NCI-H345 (cell line): Measurements from ENCODE around the gene DSCAML1.
"Not testable (repeated sequence)": the region's sequence is repeated elsewhere in the genome, so short reads cannot be mapped to it uniquely, and the experiment has no call there.

Experiments
- DNase-seq: peaks from one replicate; lab custom pipeline; 2025; lab: John Stamatoyannopoulos, UW

Gene DSCAML1

DNA sequence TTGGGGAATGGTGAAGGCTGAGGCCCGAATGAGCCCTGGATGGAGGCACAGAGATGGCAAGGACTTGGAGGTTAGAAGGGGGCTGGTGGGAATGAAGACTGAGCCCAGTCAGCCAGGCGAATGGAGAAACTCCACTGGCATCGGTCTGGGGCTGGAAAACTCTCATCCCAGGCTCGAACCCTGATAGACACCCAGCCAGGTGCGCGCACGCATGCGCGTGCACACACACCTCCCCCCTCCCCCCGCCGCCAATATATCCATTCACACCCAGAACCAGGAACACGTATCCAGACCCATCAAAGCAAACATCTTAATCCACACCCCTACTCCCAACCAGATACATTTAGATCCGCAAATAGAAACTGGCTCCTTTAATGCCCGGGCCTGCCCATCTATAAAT, 330.1 kb downstream of the DSCAML1 start:
- DNase-seq, result no peak

DNA sequence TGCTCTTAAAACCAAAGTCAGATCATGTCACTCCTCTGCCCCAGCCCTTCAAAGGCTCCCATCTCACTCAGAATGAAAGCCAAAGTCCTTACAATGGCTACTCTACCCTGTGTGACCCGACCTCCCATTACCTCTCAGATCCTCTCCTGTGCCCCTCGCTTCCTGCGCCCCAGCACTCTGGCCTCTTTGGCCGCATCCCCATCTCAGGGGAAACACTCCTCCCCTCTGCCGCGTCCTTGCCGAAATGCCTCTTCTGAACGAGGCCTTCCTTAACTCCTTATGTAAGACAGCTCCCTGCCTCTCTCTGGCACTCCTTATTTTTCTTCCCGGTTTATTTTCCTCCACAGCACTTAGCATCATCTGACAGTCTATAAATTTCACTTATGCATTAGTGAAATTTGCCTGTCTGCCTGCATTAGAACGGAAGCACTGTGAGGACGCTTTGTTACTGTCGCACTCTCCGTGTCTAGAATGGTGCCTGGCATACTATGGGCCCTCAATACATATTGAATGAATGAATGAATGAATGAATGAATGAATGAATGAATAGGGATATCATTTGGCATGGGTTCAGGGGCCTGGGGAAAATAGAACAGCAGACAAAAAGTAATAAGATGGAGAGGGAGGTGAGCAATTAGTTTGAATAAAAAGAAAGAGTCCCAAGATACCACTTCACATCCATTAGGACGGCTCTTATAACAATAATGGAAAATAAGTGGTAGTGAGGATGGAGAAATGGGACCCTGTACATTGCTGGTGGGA, 331.6 kb downstream of the DSCAML1 start:
- DNase-seq, result no peak

DNA sequence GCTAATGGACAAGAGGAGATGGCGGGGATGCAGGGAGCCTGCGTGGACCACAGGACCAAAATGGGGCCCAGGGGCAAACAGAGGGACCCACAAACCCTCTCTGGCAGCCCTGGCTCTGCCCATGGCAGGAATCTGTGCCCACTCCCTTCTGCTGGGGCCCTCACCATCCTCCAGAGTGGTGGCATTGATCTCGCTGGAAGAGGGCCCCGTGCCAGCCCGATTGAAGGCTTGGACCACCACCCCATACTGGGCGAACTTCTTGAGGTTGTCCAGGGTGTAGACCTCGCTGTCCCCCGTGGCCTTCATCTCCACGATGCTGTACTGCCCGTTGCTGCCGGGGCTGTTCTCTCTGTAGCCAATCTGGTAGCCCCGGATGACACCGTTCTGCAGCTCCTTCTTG, 332.2 kb downstream of the DSCAML1 start:
- DNase-seq, result no peak

DNA sequence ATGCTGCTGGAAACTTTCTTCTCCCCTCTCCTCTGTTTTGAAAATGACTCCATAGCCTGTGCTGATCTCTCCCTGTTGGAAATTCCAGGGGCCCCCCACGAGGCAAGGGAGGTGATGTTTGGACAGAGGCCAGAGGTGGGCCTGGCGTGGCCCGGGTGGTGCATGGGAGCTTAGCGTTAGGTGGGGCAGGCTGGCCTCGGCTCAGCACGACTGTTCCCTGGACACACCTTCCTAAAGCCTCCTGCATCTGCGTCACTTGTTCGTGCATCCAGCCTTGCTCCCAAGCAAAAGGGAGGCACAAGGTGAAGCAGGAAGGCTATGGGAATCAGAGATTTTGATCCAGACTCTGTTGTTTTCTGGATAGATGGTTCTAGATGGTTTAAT, 334.2 kb downstream of the DSCAML1 start:
- no peak for DNase-seq

DNA sequence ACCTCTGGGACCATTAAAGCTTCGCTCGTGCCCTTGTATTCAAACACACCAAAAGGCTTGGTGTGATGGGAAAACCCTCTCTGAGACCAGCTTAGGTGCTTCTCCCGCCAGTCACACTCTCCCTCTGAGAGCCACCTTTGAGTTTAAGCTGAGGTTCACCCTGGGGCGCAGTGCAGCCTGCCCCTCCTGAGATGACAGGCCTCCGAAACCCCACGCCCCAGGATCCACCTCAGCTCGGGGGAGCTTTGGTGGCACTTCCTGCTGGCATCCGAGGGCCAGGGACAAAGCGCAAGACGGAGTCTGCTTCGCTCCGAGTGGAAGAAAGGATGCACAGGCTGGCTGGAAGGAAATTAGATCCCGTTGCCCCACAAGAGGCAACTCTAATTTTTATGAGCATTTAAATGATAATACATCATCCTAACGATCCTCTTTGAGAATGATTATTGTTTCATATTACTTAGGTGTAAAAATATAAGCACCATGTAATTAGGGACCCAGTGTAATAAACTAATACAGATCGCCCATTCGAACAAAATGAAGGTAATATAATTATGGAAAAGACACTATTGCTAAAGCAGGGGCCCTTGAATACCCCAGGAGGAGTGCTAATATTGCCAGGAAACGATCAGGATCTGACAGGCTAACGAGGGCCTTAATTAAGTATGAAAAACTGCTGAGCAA, 334.7 kb downstream of the DSCAML1 start:
- DNase-seq, result no peak

DNA sequence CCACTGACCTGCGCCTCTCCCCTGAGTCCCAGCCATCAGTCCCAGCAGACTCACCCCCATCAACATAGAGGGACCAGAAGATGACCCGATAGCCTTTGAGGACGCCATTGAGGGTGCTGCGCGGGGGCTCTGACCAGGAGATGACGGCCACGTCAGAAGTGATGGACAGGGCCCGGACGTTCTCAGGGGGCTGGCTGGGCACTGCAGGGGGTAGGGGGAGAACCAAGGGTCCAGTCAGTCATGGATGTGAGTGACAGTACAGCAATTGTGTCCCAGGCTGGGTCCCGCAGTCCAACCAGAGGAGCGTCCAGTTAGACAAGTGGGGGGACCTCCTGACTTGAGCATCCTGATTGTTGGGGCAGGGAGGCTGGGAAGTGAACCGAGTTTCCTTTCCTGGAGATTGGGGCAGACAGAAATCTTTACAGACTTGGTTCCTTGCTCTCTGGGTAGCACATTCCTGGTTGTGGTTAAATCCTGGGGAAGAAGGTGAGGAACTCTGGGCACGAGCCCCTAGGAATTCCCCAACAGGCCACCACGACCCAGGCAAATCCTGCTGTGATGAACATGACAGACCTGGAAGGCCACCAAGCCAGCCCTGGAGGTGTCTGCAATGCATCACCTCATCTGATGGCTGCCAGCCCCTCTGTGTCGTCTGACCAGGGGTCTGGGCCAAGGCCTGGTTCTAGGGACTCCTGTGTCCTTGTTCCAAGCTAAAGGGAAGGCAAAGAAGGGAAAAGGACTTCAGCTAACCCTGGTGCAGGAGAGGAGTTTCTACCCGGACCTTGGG, 335.4 kb downstream of the DSCAML1 start:
- no peak for DNase-seq

DNA sequence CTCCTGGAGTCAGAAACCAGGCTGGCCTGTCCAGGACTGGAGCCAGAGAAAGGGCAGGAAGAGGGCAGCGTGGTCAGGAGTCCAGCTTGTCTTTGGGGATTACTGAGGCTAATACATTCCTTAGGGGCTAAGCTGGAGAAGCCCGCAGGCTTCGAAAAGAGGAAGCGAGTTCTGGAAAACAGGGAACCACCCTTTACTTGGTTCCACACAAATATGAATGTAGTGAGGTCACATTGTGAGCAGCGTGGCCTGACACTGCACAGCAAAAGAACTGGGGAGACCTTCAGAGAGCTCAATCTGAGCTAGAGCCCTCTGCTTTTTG, 337.1 kb downstream of the DSCAML1 start:
- no peak for DNase-seq

DNA sequence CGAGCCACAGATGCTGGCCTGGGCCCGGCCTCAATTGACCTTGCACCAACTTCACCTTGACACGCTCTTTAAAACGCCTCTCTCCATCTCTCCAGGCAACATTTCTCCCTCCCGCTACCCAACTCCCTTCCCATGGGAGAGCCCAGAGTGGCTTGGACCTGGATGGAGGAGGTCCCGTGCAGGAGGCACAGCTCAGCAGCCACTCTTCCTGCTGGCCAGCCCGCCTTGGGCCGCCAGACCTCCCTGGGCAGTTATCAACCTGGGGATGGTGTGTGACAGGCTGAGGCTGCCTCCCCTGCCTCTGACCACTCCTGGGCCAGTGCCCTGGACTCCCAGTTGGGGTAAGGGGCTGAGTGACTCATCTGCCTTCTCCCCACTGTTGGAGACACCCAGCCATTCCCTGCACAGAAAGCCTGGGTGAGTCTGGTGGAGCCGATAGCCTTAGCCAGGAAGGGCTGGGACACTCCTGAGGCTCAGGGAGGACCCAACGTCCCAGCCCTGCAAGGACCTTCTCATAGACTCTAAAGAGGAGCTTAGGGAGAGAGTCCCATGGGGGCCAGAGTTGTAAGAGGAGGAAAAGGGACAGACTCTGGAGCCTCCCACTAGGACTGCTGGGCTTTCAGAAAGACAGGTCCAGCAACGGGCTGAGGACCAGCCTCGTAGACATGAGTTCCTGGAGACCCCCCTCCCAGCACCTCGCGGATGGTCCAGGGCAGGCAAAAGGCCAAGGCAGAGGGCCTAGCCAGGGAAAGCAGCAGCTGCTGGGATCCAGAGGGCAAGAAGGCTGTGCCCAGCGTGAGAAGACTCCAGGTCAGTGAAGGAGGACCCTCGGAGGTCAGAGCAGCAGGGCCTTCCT, 337.7 kb downstream of the DSCAML1 start:
- no peak for DNase-seq

DNA sequence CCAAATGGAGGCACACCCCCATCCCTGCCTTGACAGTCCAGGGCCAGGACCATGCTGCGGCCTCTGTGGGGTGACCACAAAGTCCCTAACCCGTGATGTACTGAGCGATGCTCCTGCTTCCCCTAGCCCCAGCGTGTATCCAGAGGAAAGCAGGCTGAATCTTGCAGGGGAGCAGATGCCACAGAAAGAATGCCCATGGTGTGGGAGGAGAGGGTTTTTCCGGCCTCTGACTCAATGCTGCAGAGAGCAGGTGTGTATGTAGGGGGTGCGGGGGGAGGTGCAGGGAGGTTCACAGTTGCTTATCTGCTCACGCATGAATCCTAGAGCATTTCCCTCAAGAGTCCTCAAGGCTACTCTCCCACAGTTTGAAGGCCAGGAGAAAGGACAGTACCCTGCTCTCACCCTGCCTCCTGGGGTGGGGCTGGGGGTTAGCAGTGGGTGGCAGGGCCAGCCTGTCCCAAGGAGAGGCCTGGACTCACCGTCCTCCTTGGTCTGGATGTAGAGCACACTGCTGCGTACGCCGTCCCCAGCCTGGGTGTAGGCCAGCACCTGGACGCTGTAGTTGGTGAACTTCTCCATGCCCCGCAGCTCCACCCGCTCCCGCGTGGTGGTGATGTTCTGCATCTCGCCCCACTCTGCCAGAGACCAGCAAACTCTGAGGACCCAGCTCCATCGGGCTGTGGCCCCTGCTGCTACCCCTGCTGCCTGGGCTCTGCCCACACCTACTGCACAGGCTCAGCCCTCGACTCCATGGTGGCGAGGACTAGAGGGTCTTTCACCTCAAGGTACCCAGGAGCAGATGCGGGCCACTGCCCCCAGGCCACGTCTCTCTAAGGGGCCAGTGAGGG, 338.5 kb downstream of the DSCAML1 start:
- peak; percentile 79 for DNase-seq

DNA sequence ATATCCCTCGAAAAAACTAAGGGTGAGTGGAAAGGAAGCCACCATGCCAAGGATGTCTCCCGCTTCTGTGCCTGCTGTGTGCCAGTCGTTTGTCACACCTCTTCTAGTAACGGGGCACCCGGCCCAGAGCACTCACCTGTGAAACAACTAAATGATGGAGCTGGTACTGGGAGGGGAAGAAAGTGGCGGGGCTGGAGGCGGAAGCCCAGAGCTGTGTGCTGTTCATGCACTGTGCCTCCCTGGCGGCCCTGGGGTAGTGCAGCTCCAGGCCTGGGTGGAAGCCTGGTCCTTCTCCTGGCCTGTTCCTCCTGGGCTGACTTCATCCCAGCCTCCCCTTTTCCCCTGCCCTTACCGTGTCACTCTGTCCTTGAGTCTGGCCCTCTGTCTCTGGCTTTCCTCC, 339.2 kb downstream of the DSCAML1 start:
- DNase-seq, result peak; percentile 67

DNA sequence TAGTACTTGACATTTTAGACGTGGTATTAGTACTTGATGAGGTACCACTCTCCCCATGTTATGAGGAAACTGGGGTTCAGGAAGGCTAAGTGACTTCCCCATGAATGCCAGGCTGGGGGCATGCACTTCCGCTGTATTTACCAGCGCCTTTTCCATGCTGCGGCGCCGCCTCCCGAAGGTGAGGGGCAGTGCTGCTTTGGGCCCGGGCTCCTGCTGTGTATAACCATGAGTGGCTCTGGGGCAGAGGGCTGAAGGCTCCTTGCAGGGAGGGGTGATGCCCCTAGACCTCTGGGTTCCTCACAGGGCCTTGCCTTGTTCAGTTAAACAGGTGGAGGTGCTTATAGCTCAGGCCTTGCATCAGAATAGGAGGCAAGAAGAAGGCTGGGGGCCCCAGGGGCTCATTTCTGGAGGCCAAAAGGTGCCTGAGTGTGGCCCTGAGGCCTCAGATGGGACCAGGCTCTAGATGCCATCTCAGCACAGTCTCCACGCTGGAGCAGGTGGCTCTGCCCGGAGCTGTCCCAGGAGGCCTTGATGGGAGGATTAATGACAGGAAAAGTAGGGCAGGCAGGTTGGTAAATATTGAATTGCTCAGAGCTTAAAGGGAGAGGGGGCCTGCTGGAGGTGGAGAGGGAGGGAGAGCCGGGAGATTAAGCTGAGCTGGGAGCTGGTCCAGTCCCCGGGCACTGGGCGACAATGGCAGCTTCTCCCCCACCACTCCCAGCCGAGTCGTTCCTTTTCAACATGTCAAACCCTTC, 339.8 kb downstream of the DSCAML1 start:
- peak; percentile 87 for DNase-seq

DNA sequence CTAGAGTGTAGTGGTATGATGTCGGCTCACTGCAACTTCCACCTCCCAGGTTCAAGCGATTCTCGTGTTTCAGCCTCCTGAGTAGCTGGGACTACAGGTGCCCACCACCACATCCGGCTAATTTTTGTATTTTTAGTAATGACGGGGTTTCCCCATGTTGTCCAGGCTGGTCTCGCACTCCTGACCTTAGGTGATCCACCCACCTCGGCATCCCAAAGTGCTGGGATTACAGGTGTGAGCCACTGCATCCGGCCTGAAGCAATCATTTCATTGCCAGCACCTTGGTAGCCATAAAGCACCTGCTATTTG, 340.3 kb downstream of the DSCAML1 start:
- DNase-seq, result not testable (repeated sequence)

DNA sequence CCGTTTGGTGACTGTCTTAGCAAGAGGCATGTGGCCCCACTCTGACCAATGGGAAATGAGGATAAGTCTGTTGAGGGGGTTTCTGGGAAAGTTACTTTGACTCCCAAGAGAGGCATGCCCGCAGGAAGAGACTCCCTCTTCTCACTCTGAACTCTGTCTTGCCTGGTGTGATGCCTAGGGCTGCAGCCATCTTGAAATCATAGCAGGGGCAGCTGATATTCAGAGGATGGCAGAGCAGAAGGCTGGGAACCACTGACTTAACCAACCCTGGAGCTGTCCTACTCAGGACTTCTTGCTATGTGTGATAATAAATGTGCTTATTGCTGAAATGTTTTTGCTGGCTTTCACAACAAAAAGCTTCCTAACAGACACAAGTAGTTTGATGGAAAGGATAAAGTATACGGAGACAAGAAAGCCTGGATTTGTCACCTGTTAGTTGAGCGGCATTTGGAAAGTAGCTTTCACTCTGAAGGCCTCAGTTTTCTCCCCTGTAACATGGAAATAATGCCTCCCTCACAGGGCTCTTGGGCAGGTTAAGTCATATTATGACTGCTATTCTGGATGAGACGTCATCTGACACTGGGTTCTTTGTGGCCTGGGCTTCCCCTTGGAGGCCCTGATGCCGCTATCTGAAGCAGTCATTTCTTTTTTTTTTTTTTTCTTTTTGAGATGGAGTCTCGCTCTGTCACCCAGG, 340.8 kb downstream of the DSCAML1 start:
- DNase-seq, result no peak

DNA sequence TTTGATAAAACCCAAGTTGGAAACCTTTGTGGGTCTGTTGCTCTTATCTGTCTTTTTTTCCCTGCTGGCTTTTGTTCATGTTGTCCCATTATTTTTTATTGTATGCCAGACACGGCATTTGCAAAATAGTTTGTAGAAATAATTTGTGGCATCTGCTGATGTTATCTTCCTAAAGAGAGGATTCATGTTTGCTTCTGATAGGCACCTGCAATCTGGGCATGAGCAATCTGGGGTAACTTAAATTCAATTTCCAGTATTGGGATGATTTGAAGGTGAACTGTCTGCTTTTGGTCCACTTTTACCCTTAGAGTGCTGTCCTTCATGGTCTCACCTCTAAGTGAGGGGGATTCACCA, 342.5 kb downstream of the DSCAML1 start:
- DNase-seq, result no peak

DNA sequence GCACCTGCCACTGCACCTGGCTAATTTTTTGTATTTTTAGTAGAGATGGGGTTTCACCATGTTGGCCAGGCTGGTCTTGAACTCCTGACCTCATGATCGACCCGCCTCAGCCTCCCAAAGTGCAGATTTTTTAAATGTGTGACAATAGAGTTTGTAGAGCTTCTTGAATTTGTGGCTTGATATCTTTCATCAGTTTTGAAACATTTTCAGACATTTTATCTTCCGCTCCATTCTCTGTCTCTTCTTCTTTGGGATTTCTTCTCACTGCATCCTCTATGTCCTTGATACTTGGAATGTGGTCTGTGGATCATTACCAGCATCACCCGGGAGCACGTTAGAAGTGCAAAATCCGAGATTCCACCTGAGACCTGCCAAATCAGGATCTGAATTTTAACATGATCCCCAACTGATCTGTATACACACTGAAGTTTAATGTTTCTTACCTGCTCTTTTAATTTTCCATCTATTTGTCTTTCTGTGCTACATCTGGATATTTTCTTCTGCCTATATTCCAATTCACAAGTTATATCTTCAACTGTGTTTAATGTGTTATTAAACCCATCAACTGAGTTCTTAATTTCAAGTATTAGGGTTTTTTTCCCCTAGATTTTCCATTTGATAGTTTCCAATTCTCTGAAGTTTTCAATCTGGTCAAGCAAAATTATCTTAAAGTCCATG, 343.0 kb downstream of the DSCAML1 start:
- no peak for DNase-seq

DNA sequence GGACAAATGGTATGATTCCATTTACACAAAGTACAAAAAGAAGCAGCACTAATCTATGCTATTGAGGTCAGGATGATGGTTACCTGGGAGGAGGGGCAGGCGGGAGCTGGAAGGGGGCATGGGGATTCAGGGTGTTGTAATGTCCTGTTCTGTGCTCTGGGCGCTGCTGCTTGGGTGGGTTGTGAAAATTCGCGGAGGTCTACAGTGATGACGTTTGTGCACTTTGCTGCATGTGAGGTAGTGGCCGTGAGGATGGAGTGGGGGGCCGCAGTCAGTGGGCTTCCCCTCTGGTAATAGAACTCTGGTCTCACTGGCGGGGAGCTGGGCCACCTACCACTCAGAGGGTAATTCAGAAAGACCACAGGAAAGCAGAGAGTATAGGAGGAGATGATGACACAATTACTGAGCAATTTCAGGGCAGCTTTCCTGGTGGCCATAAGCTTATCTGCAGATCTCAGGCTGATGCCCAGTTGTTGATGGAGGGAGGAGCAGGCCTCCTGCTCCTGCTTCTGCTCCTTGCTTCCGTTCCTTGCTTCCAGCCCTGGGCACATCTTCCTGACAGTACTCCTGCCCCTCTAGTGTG, 347.8 kb downstream of the DSCAML1 start:
- DNase-seq, result no peak

DNA sequence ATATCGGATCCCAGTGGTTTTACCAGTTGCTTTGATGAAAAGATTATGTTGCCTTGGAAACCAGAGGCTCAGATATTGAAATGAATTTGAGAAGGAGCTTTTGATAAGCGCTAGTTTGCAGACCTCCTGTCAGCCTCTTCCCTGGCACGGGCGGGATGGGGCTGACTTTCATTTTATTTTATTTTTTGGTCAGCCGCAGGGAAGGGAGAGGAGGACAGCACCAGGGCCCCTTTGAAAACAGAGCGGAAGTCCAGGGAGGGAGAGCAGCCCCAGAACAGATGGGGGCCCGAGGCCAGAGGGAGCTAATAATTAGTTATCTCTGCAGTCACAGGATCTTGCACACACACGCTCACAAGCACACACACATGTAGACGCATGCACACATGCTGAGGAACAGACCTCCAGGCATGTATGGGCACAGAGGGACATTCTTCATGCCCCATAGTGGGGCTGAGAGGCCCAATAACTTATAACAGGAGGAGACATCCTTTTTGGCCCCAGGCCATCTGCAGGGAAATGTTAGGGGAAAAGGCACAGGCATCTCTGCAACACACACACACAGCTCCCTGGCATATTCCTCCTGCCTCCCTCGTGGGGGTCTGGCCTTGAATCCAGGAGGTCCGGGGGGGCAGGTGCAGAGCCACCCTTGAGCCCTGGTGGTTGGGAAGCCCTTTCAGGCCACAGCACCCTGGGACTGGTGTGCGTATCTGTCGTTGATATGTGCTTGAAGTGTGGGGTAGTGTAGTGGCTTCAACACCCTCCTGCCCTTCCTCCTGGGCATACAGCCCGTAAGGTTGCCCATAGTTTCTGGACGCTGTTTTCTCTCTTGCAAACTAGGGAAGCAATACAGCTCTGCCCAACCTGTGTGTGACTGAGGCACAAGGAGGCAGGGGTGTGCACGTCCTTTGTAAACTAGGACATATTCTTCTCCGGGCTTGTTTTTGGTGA, 352.0 kb downstream of the DSCAML1 start:
- no peak for DNase-seq

DNA sequence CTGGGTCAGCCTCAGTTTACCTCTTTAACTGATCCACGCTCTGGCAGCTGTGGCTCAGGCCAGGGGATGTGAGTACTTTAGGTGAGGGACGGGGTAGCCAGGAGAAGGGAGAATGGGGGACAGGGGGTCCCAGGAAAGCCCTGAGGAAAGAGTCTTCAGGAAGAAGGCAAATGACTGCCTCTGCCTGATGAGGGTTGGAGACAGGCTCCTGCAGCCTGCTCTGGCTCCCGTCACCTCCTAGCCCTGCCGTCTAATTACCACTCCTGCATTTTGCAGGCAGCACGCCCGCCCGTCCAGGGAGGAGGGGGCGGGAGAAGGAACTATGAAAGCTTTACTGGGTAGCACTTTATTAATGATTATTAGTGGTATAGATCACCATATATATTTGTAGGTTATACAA, 352.8 kb downstream of the DSCAML1 start:
- DNase-seq, result no peak
